ENCODE data around the gene CAMSAP2. TPM values are rescaled to one million over a fixed set of nuclear protein-coding genes. Genes with fewer than 3 reads are reported as not detected.
A peak's percentile ranks its signal among the peaks of the same experiment; 100 is the strongest.

CAMSAP2 gene
- total RNA-seq, 4 donors from 2014 or later: 9.2 to 27.5 (median 19.7) TPM

DNA sequence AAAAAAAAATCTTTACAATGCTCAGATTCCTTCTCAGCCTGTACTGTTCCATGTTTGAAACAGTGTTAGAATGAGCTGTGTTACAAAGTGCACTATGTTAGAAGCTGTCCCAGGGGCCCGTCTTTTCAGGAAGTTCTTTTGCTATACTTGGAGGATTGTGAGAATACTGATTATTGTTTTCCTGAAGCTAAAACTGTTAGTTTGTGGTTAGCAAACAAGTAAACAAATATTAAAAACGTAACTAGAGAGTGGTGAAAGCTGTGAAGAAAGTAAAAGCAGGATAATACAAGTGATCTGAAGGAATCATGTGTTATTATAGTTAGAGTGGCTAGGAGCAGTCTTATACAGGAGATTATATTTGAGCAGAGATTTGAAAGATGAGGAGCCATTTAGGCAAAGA is 35.6 kb downstream of the CAMSAP2 start:
- H3K9me3 ChIP-seq: no peaks in the 10 kb centered on the region
- intact Hi-C loops (cut with DNase I): no loop called here
- 44 to 52% methylated on average over 2 of the region's 2 CpGs for WGBS, 2 donors
- H3K4me1 ChIP-seq: peaks cover 0 to 21% (median 3%) of the 10 kb centered on the region in 3 donors
- H3K27me3 ChIP-seq: no peaks in the 10 kb centered on the region
- H3K27ac ChIP-seq: peak overlapping the region in 1 of 4 donors; percentile 40
- no peak overlapping the region for H3K4me3 ChIP-seq
- TF ChIP-seq, protein P1, sequence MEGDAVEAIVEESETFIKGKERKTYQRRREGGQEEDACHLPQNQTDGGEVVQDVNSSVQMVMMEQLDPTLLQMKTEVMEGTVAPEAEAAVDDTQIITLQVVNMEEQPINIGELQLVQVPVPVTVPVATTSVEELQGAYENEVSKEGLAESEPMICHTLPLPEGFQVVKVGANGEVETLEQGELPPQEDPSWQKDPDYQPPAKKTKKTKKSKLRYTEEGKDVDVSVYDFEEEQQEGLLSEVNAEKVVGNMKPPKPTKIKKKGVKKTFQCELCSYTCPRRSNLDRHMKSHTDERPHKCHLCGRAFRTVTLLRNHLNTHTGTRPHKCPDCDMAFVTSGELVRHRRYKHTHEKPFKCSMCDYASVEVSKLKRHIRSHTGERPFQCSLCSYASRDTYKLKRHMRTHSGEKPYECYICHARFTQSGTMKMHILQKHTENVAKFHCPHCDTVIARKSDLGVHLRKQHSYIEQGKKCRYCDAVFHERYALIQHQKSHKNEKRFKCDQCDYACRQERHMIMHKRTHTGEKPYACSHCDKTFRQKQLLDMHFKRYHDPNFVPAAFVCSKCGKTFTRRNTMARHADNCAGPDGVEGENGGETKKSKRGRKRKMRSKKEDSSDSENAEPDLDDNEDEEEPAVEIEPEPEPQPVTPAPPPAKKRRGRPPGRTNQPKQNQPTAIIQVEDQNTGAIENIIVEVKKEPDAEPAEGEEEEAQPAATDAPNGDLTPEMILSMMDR (IDR thresholded peaks at IDR 0.05): no peak
- TF ChIP-seq POLR2A (IDR thresholded peaks at IDR 0.05): no peak
- H3K36me3 ChIP-seq: peaks cover 0 to 32% (median 0%) of the 10 kb centered on the region in 3 donors
- DNase-seq: no peak

DNA sequence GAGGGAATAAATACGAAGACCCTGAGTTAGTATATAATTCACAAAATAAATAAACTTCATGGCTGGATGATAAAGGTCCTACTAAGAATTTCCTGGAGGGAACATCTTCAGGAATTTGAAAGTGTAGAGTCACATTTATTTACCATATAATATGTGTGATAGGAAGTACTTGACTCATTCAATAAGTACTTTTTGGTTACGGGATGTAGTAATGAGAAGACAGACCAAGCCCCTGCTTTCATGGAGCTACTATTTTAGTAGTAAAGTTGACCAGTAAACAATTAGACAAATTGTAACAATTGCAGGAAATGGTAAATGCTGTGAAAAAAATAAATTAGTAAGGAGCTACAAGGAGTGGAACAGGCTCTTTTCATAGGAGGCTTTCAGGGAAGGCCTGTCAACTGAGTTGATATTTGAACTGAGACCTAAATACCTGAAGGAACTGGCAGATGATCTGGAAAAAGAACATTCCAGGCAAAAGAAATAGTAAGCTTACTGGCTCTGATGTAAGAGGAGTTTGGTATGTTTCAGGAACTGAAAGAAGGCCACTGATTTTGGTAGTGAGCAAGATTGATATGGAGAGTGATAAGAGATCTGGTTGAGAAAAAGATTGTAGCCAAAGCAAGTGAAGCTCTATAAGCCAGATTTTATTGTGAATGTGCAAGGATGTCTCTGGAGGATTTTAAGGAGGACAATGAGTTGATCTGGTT is 36.2 kb downstream of the CAMSAP2 start:
- DNase-seq: no peak
- Histone ChIP-seq H3K27ac (peak overlapping the region in 1 of 4 donors; percentile 40), H3K27me3 (no peaks in the 10 kb centered on the region), H3K36me3 (peaks cover 0 to 27% (median 0%) of the 10 kb centered on the region in 3 donors), H3K4me1 (peaks cover 0 to 21% (median 3%) of the 10 kb centered on the region in 3 donors), H3K9me3 (no peaks in the 10 kb centered on the region), H3K4me3 (no peak overlapping the region)
- TF ChIP-seq POLR2A (IDR thresholded peaks at IDR 0.05): no peak
- TF ChIP-seq, protein P1 (IDR thresholded peaks at IDR 0.05): no peak
- intact Hi-C loops (cut with DNase I): no loop called here
- whole genome bisulfite sequencing, 2 donors: 72 to 77% methylated on average over 2 of the region's 2 CpGs

DNA sequence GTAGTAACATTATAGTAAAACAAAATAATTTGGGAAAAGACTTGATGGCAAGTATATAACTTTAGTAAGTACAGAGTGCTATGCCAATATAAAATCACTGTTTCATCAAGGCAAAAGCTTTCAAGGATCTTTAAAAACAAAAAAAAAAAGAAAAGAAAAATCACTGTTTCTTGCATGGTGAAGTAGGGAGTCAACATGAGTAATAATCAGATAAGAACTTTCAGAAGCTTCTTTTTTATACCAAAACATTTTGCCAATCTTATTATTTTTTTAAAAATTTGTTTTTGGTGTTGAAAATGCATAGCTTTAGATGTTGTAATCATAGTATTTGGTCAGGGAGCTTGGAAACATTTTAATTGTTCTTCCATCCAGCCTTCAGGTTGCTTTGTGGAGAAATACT is 37.2 kb downstream of the CAMSAP2 start:
- Histone ChIP-seq H3K9me3 (no peaks in the 10 kb centered on the region), H3K27ac (no peak overlapping the region), H3K27me3 (no peaks in the 10 kb centered on the region), H3K4me1 (peaks cover 0 to 29% (median 3%) of the 10 kb centered on the region in 3 donors), H3K36me3 (peaks cover 0 to 17% (median 0%) of the 10 kb centered on the region in 3 donors), H3K4me3 (no peak overlapping the region)
- TF ChIP-seq, protein P1 (IDR thresholded peaks at IDR 0.05): no peak
- no peak for TF ChIP-seq POLR2A (IDR thresholded peaks at IDR 0.05)
- intact Hi-C loops (cut with DNase I): no loop called here
- DNase-seq: no peak

DNA sequence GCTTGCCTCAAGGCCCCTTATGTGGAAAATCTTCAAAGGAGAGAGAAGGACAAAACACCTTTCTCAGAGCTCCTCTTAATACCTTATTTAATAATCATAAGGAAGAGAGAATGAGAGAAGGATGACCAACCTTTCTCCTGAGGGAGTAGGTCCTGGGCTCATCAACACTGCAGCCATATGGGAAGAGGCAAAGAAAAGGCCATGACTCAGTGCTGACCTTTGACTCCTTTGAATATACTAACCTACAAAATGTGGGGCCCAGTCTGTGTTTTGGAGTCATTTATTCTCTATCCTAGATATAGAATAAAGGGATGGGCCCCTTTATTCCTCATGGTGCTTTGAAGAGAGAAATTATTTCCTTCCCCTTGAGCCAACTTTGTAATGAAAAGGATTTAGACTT is 38.3 kb downstream of the CAMSAP2 start:
- intact Hi-C loops (cut with DNase I): no loop called here
- Histone ChIP-seq H3K36me3 (peaks cover 0 to 15% (median 0%) of the 10 kb centered on the region in 3 donors), H3K4me1 (peaks cover 0 to 34% (median 3%) of the 10 kb centered on the region in 3 donors), H3K4me3 (no peak overlapping the region), H3K9me3 (no peaks in the 10 kb centered on the region), H3K27ac (no peak overlapping the region), H3K27me3 (no peaks in the 10 kb centered on the region)
- TF ChIP-seq, protein P1 (IDR thresholded peaks at IDR 0.05): no peak
- no peak for TF ChIP-seq POLR2A (IDR thresholded peaks at IDR 0.05)
- no peak for DNase-seq

DNA sequence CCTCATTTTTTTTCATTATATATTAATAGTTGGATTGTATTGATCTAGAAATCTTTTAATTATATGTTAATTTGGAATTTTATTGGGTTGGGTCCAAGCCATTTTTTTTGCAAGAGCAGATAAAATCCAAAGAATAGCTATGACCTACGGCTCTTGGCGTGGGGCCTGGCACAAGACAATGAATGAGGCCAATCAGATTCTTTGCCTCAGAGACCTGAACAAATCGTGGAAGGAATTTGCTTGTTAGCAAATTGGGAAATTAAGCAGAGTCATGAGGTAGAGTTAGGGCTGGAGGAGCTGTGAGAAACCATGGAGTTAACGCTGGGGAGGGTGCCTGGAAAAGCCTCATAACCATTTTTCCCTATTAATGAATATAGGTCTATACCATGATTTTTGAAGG is 40.1 kb downstream of the CAMSAP2 start:
- Histone ChIP-seq H3K27me3 (no peaks in the 10 kb centered on the region), H3K4me1 (peaks cover 0 to 34% (median 3%) of the 10 kb centered on the region in 3 donors), H3K9me3 (peaks cover 0 to 4% (median 4%) of the 10 kb centered on the region in 3 donors), H3K4me3 (no peak overlapping the region), H3K36me3 (peaks cover 0 to 22% (median 5%) of the 10 kb centered on the region in 3 donors), H3K27ac (no peak overlapping the region)
- 69 to 78% methylated on average over 4 of the region's 4 CpGs for WGBS, 2 donors
- no peak for TF ChIP-seq POLR2A (IDR thresholded peaks at IDR 0.05)
- TF ChIP-seq, protein P1 (IDR thresholded peaks at IDR 0.05): no peak
- intact Hi-C loops (cut with DNase I): no loop called here
- no peak for DNase-seq

All from esophagus squamous epithelium (tissue), 5 donors.